Right hindlimb (tissue), 1 donor: ENCODE data around the gene BMERB1.
"Not testable (repeated sequence)": the region's sequence is repeated elsewhere in the genome, so short reads cannot be mapped to it uniquely, and the experiment has no call there.

Experiments used
- DNase-seq: peaks from one replicate; pipeline ENCODE4 v3.0.0-alpha.2; 2018

BMERB1 gene

DNA sequence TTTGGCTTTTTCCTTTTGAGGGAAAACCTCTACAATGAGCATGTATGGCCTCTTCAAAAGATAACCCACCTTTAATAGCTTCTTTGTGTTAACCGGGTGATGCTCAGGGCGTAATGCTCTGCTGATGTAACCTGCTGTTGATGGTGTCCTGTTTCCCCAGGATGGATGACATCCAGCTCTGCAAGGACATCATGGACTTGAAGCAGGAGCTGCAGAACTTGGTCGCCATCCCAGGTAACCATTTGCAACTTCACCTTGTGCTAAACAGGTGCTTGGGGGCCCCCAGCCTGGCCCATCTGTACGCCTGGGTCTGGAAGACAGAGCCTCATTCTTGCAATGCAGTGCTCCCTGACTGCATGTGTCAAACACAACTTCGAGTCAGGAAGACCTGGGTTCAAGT is 133.4 kb downstream of the BMERB1 start:
- no peak for DNase-seq

DNA sequence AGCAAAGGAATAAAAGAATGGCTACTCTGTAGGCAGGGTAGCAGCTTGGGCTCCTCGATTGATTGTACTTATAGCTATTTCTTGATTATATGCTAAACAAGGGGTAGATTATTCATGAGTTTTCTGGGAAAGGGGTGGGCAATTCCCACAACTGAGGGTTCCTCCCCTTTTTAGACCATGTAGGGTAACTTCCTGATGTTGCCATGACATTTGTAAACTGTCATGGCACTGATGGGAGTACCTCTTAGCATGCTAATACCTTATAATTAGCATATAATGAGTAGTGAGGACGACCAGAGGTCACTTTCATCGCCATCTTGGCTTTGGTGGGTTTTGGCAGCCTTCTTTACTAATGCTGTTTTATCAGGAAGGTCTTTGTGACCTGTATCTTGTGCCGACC is 136.3 kb downstream of the BMERB1 start:
- DNase-seq, result not testable (repeated sequence)

DNA sequence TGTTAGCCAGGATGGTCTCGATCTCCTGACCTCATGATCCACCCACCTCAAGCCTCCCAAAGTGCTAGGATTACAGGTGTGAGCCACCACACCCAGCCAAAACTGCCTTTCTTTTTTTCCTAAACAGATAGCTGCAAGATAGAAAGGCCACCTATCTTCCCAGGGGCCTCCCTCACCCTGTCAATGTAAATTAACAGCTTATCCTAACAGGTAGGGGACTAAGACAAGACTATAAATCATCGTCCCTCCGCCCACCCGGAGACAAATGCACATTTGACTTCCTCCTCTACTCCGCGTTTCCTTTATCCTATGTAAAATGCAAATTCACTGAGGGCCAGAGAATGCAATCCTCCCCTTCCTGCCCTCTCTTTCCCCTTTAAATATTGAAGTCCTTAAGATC is 137.2 kb downstream of the BMERB1 start:
- DNase-seq, result no peak

DNA sequence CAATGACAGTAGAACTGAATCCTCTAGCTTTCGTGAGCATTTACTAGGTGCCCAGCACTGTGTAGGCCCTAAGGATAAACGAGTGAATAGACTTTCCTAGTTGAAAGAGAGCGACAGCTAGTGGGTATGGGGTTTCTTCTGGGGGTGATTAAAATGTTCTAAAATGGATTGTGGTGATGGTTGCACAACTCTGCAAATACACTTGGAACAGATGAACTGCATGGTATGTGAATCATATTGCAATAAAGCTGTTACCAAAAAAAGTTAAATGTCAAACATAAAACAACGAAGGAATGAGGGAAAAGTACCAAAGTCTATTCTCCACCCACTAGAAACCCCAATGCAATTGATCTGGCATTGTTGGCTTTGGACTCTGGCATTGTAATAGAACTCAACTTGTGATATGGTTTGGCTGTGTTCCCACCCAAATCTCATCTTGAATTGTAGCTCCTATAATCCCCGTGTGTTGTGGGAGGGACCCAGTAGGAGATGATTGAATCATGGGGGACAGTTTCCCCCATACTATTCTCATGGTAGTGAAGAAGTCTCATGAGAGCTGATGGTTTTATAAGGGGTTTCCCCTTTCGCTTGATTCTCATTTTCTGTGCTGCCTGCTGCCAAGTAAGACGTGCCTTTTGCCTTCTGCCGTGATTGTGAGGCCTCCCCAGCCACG is 138.1 kb downstream of the BMERB1 start:
- no peak for DNase-seq

DNA sequence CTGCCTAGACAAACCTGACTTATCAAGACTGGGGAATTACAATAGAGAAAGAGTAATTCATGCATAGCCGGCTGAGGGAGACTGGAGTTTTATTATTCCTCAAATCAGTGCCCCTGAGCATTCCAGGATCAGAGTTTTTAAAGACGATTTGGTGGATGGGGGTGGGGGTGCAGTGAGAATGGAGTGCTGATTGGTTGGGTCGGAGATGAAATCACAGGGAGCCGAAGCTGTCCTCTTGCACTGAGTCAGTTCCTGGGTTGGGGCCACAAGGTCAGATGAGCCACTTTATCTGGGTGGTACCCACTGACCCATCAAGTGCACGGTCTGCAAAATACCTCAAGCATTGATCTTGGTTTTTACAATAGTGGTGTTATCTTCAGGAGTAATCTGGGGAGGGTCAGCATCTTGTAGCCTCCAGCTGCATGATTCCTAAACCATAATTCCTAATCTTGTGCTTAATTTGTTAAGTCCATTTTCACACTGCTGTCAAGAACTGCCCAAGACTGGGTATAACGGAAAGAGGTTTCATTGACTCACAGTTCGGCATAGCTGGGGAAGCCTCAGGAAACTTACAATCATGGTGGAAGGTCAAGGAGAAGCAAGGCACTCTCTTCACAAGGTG is 139.0 kb downstream of the BMERB1 start:
- DNase-seq, result no peak

DNA sequence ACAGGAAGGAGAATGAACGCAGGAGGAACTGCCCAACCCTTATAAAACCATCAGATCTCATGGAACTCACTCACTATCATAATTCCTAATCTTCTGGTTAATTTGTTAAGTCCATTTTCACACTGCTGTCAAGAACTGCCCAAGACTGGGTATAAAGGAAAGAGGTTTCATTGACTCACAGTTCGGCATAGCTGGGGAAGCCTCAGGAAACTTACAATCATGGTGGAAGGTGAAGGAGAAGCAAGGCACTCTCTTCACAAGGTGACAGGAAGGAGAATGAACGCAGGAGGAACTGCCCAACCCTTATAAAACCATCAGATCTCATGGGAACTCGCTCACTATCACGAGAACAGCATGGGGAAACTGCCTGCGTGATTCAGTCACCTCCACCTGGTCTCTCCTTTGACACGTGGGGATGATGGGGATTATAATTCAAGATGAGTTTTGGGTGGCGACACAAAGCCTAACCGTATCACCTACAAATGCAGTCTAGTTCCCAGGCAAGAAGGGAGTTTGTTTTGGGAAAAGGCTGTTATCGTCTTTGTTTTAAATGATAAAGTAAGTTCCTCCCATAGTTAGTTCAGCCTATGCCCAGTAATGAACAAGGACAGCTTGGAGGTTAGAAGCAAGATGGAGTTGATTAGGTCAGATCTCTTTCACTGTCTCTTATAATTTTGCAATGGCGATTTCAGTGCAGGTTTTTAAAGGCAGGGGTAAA is 139.7 kb downstream of the BMERB1 start:
- not testable (repeated sequence) for DNase-seq

DNA sequence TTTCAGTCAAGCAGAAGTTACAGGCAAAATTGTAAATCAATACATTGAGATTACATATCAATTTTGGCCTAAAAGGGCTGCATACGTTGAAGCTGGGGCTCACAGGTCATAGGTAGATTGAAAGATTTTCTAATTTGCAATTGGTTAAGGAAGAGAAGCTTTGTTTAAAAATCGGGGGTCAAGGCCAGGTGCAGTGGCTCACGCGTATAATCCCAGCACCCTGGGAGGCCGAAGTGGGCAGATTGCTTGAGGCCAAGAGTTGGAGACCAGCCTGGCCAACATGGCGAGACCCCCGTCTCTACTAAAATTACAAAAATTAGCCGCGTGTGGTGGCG is 140.2 kb downstream of the BMERB1 start:
- no peak for DNase-seq

DNA sequence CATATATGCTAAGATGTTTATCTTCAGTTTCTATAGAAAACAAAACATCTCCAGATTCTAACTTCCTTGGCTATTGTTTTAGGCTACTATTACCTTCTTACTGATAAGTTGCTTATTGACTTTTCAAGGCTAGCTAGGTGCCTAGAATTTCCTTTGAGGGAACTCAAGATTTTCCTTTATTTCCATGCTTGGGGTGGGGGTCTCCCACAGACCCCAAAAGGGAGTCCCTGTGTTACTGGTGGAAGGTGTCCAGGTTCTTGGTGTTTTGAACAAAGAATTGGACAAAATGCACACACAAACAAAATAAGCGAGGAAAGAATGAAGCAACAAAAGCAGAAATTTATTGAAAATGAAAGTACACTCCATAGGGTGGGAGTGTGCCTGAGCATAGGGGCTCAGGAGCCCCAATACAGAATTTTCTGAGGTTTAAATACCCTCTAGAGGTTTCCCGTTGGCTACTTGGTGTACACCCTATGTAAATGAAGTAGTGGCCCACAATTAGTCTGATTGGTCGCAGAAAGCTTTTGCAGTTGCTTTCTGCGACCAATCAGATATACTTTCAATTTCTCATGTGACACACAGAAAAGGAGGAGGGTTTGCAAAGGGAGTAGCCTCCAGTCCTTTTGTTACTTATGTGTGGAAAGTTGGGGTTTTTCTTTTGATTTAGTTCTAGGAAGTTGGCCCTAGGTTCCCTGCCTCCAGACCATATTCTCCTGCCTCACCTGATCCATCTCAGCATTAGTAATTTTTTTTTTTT is 141.1 kb downstream of the BMERB1 start:
- no peak for DNase-seq

DNA sequence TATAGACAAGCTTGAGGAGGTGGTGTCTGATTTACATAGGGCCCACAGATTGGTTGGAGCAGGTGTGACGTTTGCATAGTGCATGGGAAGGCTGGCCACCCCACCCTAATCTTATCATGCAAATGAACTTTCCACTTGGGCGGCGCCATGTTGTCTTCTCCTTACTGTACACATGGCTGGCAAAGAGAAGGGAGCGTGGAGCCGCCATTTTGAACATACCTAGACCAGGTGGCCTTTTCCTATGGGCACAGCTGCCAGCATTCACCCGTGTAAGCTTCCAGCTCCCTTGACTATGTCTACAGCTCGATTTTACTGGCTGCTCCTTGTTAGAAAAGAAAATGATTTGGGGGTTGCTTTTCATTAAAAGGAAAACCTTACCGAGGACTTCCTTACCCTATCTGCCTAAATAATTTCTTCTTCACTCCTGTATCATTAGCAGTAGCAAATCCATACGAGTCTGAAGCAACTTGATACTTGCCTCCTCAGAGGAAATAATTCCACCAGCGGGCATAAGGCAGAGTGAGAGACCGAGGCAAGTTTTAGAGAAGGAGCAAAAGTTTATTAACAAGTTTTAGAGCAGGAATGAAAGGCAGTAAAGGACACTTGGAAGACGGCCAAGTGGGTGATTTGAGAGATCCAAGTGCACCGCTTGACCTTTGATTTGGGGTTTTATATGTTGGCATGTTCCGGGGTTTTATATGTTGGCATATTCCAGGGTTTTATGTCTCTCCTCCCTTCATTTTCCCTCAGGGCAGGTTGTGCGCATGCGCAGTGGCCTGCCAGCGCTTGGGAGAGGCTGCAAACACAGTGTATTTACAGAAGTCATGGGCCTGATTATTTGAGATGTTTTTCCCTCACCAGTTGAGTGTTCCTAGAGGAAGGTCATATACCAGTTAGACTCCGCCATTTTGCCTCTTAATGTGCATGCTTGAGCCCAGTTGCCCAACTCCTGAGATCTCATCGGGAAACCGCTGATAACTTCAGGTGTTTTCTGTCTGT is 142.9 kb downstream of the BMERB1 start:
- DNase-seq, result no peak

DNA sequence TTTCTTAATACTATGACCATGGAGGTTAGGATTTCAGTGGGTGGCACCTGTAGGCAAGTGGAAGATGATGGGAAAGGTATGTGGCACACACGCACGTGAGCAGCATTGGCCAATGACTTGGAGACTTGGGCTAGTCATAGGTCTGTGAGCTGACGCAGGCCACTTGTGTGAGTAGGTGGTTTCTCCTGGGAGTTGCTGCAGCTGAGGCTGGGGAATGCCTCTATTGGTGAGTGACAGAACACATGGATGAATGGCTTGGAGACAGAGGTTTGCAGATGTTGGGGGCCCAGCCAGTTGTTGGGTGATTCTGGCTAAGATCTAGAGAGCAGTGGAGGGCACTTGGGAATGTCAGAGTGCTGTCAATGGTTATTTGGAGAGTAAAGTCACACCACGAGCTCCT is 144.4 kb downstream of the BMERB1 start:
- DNase-seq, result no peak

DNA sequence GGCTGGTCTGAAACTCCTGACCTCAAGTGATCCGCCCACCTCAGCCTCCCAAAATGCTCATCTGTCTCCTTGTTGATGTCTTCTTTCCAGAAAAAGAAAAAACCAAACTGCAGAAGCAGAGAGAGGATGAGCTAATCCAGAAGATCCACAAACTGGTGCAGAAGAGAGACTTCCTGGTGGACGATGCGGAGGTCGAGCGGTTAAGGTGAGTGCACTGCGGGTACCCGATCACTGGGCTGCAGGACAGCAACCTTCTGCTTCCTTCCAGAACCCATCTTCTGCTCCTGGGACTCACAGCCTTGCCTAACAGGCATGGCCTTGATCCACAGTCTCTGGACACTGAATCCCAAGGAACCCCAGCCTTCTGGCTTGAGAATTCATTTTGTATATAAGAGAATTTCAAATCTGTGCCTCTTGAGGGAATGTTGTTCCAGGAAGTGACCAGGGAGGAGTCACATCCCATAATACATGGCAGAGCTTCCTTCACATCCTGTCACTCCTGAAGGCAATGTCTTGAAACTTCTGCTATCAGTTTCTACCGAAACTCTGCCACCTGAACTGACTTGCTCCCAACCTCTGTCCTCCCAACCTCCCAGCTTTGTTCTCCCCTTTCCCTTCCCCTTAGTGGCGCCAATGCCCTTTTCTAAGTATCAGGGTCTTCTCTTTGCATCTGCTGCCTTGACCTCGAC is 146.9 kb downstream of the BMERB1 start:
- DNase-seq, result no peak

DNA sequence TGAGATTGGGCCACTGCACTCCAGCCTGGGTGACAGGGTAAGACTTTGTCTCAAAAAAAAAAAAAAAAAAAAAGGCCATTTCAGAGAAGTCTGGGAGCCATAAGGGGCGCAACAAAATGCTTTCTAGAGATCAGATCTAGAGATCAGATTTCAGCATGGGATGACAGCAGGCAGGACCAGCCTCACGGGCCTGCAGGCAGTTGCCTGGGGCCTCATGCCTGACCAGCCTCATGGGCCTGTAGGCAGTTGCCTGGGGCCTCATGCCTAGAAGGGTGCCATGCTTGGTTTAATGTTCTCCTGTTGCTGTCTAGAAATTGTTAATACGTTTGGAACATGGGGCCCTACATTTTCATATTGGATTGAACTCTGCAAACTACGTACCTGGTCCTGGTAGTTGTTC is 149.1 kb downstream of the BMERB1 start:
- DNase-seq, result no peak

DNA sequence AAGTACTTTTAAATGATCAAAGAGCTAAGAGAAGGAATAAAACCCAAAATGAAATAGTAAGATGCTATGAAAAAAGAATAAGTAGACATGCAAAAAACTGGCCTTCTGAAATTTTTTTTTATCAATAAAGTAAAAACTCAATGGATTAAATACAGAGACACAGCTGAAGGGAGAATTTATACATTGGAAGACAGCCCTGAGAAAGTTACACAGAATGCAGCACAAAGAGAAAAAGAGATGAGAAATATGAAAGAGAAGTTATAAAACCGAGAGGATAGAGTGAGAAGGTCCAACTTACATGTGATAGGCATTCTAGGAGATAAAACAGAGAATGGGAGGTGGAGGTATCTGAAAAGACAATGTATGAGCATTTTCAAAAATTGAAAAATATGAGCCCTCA is 151.6 kb downstream of the BMERB1 start:
- DNase-seq, result no peak

DNA sequence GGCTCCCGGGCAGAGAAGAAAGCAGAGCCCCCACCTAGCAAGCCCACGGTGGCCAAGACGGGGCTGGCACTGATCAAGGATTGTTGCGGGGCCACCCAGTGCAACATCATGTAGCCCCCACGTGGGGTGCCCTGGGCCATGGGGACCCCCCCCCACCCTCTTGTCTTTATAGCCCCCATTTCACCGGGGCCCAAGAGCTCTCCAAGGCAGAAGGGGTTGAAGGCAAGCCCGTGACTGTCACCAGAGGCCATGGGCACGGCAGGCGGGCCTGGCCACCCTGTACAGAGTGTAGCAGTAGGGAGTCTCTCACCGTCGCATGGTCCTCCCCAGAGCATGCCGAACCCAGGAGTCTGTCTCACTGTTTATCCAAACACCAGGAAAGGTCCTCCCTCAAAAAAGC is 152.3 kb downstream of the BMERB1 start:
- no peak for DNase-seq

DNA sequence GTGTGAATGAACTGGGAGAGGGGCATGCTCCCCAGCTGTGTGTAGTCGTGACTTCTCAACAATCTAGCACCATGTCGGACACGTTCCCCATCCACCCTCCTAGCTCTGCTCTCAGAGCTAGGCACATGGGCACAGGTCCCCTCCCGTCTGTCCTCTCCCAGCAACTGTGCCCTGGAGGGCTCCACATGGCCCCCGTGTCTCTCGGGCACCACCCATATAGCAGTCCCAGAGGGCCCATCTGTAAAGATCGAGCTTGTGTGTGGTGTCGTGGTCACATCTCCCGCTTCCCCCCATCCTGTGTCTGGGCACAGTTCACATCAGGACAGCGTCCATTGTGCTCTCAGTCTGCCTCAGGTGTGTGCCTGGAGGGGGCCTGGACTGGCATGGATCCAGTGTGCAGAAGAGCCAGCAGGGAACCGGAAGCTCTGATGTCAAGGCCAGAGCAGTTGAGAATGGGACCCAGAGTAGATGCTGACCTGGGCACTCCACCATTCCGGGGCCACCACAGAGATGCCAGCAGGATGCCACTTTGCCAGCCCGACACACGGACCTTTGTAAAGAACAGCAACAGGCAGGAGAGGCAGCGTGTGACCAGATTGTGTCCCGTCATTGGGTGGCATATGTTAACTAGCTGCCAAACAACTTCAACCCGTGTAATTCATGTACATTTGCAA is 152.9 kb downstream of the BMERB1 start:
- no peak for DNase-seq

DNA sequence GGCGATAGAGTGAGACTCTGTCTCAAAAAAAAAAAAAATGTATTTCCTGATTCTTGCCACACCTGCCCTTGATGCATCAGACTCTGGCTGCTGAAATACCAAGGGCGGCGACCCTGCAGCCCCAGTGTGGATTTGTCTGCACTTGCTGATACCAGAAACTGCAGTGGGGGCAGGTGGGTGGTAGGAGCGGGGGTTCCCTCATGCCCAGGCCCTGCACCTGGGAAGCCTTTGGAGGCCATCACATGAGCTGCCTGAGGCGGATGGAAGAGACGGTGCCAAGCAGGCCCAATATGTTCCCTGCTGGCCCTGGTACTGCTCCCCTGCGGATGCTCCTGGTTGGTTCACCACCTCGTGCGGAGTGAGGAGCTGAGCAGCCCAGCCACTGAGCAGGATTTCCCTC is 157.9 kb downstream of the BMERB1 start:
- DNase-seq, result no peak

DNA sequence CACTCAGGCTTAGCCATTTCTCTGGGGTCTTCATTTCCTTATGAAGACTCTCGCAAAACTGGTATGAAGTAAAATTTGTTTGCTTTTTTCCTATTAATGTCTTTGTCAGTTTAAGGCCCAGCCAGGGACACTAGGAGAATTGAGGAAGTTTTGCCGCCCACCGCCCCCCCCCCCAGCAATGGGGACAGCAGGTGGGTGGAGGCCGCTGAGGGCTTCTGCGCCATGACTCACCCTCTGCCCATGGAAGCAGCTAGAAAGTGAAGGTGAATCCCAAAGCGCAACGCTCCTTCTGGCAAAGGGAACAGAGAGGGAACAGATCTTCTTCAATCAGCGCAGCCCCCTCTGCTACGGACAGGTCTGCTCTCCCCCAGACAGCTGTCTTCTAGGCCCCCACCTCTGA is 158.8 kb downstream of the BMERB1 start:
- no peak for DNase-seq

DNA sequence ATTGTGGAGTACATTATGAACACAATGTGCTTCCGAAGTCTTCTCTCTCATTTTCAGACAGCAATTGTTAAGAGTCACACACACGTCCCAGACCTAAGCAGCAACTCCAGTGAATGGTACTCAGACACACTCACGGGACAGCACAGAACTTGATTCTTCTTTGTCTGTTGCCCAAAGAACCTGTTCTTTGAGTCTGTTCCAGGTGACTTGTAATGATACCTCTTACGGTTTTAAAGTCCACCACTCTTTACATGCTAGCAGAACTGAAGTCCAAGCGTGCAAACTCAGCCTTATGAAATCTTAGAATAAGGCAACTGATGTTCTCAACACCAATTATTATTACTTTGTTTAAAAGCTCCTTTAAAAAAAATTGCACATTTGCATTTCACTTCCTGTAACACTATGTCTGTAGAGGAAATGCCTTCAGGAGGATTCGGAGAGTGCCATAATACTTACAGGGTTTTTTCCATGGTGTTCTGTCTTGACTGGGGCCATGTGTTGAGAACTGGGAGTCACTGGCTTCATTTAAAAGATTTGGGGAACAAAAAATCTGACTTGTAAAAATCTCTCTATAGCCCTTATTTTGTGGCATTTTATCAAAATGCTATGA is 160.4 kb downstream of the BMERB1 start:
- DNase-seq, result no peak

DNA sequence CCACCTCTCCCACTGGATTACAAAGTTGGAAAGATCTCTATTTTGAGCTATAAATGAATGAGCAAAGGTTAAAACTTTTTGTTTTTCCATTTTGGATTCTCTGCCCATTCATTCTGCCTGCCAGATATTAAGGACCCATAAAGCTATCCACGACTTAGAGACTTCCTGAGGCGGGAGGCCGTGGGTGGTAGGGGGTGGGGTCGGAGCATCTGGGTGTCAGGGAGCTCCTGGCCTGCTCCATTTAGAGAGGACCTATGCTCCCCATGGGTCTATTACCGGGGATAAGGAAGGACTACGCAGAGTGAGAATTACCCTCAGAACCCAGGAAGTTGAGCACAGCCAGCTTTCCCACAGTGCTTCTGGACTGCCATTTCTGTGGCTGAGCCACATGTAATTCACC is 162.7 kb downstream of the BMERB1 start:
- DNase-seq, result no peak

DNA sequence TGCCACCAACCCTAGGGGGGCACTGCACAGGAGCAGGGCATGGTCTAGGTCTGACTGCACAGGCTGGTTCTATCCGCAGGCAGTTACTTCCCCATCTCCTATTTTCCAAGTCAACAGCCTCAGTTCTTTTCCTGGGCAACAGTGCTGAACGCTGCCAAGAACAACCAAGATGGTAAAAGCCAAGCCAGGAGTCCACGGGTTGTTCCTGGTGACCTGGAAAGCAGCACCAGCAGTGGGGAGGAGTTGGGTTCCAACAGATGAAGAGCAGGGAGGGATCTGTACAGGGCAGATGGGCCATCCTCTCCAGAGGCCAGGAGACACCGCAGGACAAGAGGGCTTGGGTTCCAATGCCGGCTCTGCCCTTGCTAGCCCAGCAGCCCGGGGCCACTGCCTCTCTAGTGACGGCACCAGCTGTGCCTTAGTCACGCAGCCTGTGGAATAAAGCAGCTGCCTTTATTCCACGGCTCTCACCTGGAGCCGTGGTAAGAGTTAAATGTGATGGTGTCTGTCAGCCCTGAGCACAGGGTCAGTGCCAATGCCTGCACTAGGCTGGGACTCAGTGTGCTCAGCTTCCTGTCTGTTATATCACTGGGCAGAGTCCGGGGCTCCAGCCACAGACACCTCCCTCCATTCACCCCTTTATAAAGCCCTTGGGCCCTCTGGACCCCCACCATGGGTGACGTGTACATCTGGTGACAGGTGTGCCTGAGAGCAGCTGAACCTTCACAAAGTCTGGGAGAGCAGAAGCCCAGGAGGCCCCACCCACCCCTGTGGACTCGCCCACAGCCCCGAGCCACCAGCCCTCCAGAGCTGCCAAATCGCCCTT is 163.6 kb downstream of the BMERB1 start:
- DNase-seq, result no peak
